H1 (cell line): ENCODE measurements around the gene HYDIN. TPM values are rescaled to one million over a fixed set of nuclear protein-coding genes. Genes with fewer than 3 reads are reported as not detected.

ENCODE experiments used
- CTCF ChIA-PET: fragments of 300-600 bp; sonication (Branson Sonifier 250); formaldehyde crosslinking; loops from one replicate; lab custom pipeline; 2021; ENCODE audit not compliant: partially characterized antibody; lab: Charles Lee
- POLR2A ChIA-PET: fragments of 300-600 bp; sonication (Branson Sonifier 250); formaldehyde crosslinking; loops from one replicate; lab custom pipeline; 2021; ENCODE audit warnings: inconsistent platforms; ENCODE audit not compliant: partially characterized antibody; lab: Charles Lee
- DNase-seq, 2 experiments: peaks; one replicate each; pipeline versions ENCODE4 v3.0.0 to v3.0.0-alpha.2; 2010 to 2022; ENCODE audit warnings: low spot score in 2 of 2, low read depth in 1 of 2, mixed read lengths in 1 of 2
- FAIRE-seq: peaks from 2 replicates; lab custom pipeline; 2011; peaks lifted over from hg19 to GRCh38; lab: Jason Lieb, UNC
- H2AFZ ChIP-seq: 2 replicates; pipeline ENCODE4 v1.8.1; 2012; ENCODE audit warnings: low read length, inconsistent platforms
- H2AK5ac ChIP-seq: 2 replicates; pipeline ENCODE4 v1.6.1; 2013; ENCODE audit warnings: low read depth, low read length
- H2BK120ac ChIP-seq: replicated peaks from 2 replicates; pipeline ENCODE3; 2013; ENCODE audit warnings: low read depth, low read length, inconsistent platforms
- H2BK12ac ChIP-seq: 2 replicates; pipeline ENCODE4 v1.6.1; 2013; ENCODE audit warnings: low read depth, low read length
- H2BK15ac ChIP-seq: 2 replicates; pipeline ENCODE4 v1.6.1; 2013; ENCODE audit warnings: low read length
- H2BK20ac ChIP-seq: 2 replicates; pipeline ENCODE4 v1.6.1; 2013; ENCODE audit warnings: low read length
- H2BK5ac ChIP-seq: 2 replicates; pipeline ENCODE4 v1.6.1; 2013; ENCODE audit warnings: low read depth, low read length
- H3K14ac ChIP-seq: 2 replicates; pipeline ENCODE4 v1.6.1; 2013; ENCODE audit warnings: inconsistent platforms; ENCODE audit not compliant: insufficient read length
- H3K18ac ChIP-seq: 2 replicates; pipeline ENCODE4 v1.6.1; 2013; ENCODE audit warnings: low read length; ENCODE audit errors: extremely low read depth
- H3K23ac ChIP-seq: 2 replicates; pipeline ENCODE4 v1.6.1; 2013; ENCODE audit warnings: inconsistent platforms; ENCODE audit not compliant: insufficient read length
- H3K23me2 ChIP-seq: 2 replicates; pipeline ENCODE4 v1.6.1; 2013; ENCODE audit warnings: low read depth, low read length
- H3K27ac ChIP-seq: 2 replicates; pipeline ENCODE4 v1.6.1; 2011; ENCODE audit warnings: low read depth, low read length, inconsistent platforms
- H3K27me3 ChIP-seq, 4 experiments: replicated peaks in 1 of 4; 1 replicate in 1 of 4; 2 replicates in 3 of 4; pipeline versions ENCODE4 v1.6.1 to v1.8.1; 2011 to 2013; ENCODE audit warnings: low read length in 3 of 4, mild to moderate bottlenecking in 3 of 4, inconsistent platforms in 2 of 4, mixed read lengths in 2 of 4, moderate library complexity in 1 of 4; ENCODE audit not compliant: control insufficient read depth in 3 of 4, insufficient read depth in 3 of 4; ENCODE audit errors: extremely low read depth in 1 of 4
- H3K36me3 ChIP-seq, 4 experiments: 2 replicates each; pipeline versions ENCODE4 v1.6.1 to v1.8.1; 2011 to 2013; ENCODE audit warnings: mild to moderate bottlenecking in 4 of 4, low read length in 3 of 4, moderate library complexity in 2 of 4, control low read depth in 1 of 4, inconsistent platforms in 1 of 4; ENCODE audit not compliant: insufficient read depth in 4 of 4, control insufficient read depth in 2 of 4
- H3K4ac ChIP-seq: replicated peaks from 2 replicates; pipeline ENCODE3; 2013; ENCODE audit warnings: low read length, low read depth, mixed read lengths, inconsistent platforms; ENCODE audit not compliant: insufficient read length
- H3K4me1 ChIP-seq, 4 experiments: replicated peaks in 1 of 4; 1 replicate in 1 of 4; 2 replicates in 3 of 4; pipeline versions ENCODE4 v1.6.1 to v1.8.1; 2011 to 2013; ENCODE audit warnings: low read length in 3 of 4, inconsistent platforms in 2 of 4, mixed read lengths in 1 of 4; ENCODE audit not compliant: insufficient read depth in 4 of 4, control insufficient read depth in 3 of 4
- H3K4me2 ChIP-seq, 2 experiments: 2 replicates each; pipeline versions ENCODE4 v1.6.1 to v1.8.1; 2011 to 2013; ENCODE audit warnings: low read depth in 2 of 2, low read length in 2 of 2, control low read depth in 1 of 2, inconsistent platforms in 1 of 2, mild to moderate bottlenecking in 1 of 2; ENCODE audit not compliant: insufficient read depth in 1 of 2
- H3K4me3 ChIP-seq, 4 experiments: fragments of 200-600, 300-600 bp in 1 of 4; sonication (generic), shearing (Covaris generic), sonication (Bioruptor Twin) in 1 of 4; 2 replicates each; pipeline versions ENCODE4 v1.5.1 to v1.8.1; 2011 to 2016; ENCODE audit warnings: low read length in 4 of 4, low read depth in 3 of 4, control low read depth in 2 of 4, inconsistent platforms in 2 of 4, mild to moderate bottlenecking in 2 of 4, mixed read lengths in 1 of 4, moderate library complexity in 1 of 4; ENCODE audit not compliant: insufficient read depth in 2 of 4; ENCODE audit errors: extremely low read depth in 1 of 4
- H3K56ac ChIP-seq: replicated peaks from 2 replicates; pipeline ENCODE3; 2013; ENCODE audit warnings: low read depth, mild to moderate bottlenecking, mixed read lengths, low read length, inconsistent platforms; ENCODE audit not compliant: insufficient read length
- H3K79me1 ChIP-seq: 2 replicates; pipeline ENCODE4 v1.6.1; 2013; ENCODE audit warnings: low read depth, low read length, control low read depth
- H3K79me2 ChIP-seq, 2 experiments: 2 replicates each; pipeline versions ENCODE4 v1.6.1 to v1.8.1; 2012 to 2013; ENCODE audit warnings: low read length in 2 of 2, mild to moderate bottlenecking in 2 of 2, inconsistent platforms in 1 of 2; ENCODE audit not compliant: insufficient read depth in 2 of 2, control insufficient read depth in 1 of 2
- H3K9ac ChIP-seq, 4 experiments: replicated peaks in 1 of 4; 1 replicate in 1 of 4; 2 replicates in 3 of 4; pipeline versions ENCODE4 v1.6.1 to v1.8.1; 2011 to 2013; ENCODE audit warnings: low read depth in 3 of 4, low read length in 3 of 4, control low read depth in 2 of 4, mild to moderate bottlenecking in 2 of 4, moderate library complexity in 2 of 4, inconsistent platforms in 1 of 4; ENCODE audit errors: extremely low read depth in 1 of 4
- H3K9me3 ChIP-seq, 2 experiments: 2 replicates each; pipeline versions ENCODE4 v1.6.1 to v1.8.1; 2012 to 2013; ENCODE audit warnings: mild to moderate bottlenecking in 2 of 2, moderate library complexity in 2 of 2, control low read depth in 1 of 2, inconsistent platforms in 1 of 2, low read depth in 1 of 2, low read length in 1 of 2, mixed read lengths in 1 of 2; ENCODE audit not compliant: insufficient read depth in 2 of 2
- H4K20me1 ChIP-seq, 2 experiments: replicated peaks in 1 of 2; 2 replicates each; pipeline versions ENCODE3 to v1.8.1; 2011 to 2013; ENCODE audit warnings: inconsistent platforms in 2 of 2, low read length in 2 of 2, mild to moderate bottlenecking in 1 of 2; ENCODE audit not compliant: insufficient read depth in 2 of 2, control insufficient read depth in 1 of 2
- H4K5ac ChIP-seq: 2 replicates; pipeline ENCODE4 v1.6.1; 2013; ENCODE audit warnings: low read length, low read depth, mixed read lengths, inconsistent platforms; ENCODE audit not compliant: insufficient read length
- H4K8ac ChIP-seq: 2 replicates; pipeline ENCODE4 v1.8.0; 2013; ENCODE audit warnings: mild to moderate bottlenecking, moderate library complexity, low read length, inconsistent platforms; ENCODE audit not compliant: insufficient read depth; ENCODE audit errors: extremely low read depth
- H4K91ac ChIP-seq: replicated peaks from 2 replicates; pipeline ENCODE3; 2013; ENCODE audit warnings: low read length, mixed read lengths, inconsistent platforms; ENCODE audit not compliant: insufficient read length
- ATF2 ChIP-seq: IDR thresholded peaks from 2 replicates; pipeline ENCODE4 v1.6.1; 2012; ENCODE audit warnings: low read length, inconsistent platforms
- ATF3 ChIP-seq: IDR thresholded peaks from 2 replicates; pipeline ENCODE4 v1.6.1; 2011; ENCODE audit warnings: low read depth, mild to moderate bottlenecking, low read length; ENCODE audit not compliant: insufficient read depth
- CBX5 ChIP-seq: fragments of 300-800, 300-1000 bp; sonication (generic); IDR thresholded peaks from 2 replicates; pipeline ENCODE4 v1.7.1; 2016; ENCODE audit warnings: antibody characterized with exemption, low read length, low read depth
- CREB1 ChIP-seq: IDR thresholded peaks from 2 replicates; pipeline ENCODE4 v1.6.1; 2012; ENCODE audit warnings: inconsistent platforms
- EP300 ChIP-seq, 2 experiments: IDR thresholded peaks; 1 replicate in 1 of 2; 2 replicates in 1 of 2; pipeline ENCODE4 v1.6.1; 2011 to 2012; ENCODE audit warnings: low read depth in 2 of 2, low read length in 2 of 2, mild to moderate bottlenecking in 2 of 2, borderline replicate concordance in 1 of 2, inconsistent platforms in 1 of 2, moderate library complexity in 1 of 2
- HDAC2 ChIP-seq, 2 experiments: fragments of 300-600 bp in 1 of 2; sonication (generic) in 1 of 2; IDR thresholded peaks; 2 replicates each; pipeline ENCODE4 v1.6.1; 2011 to 2012; ENCODE audit warnings: low read depth in 2 of 2, low read length in 2 of 2, mild to moderate bottlenecking in 2 of 2, moderate library complexity in 2 of 2, borderline replicate concordance in 1 of 2, inconsistent platforms in 1 of 2
- KDM5A ChIP-seq: fragments of 200-600 bp; IDR thresholded peaks from 2 replicates; pipeline ENCODE4 v1.7.1; 2012; ENCODE audit warnings: mild to moderate bottlenecking, low read length, inconsistent platforms, mixed read lengths
- PHF8 ChIP-seq: fragments of 200-600 bp; sonication (generic); conservative IDR thresholded peaks from 2 replicates; pipeline ENCODE4 v1.7.1; 2012; ENCODE audit warnings: low read depth, mild to moderate bottlenecking, inconsistent platforms, low read length, moderate library complexity
- SIX5 ChIP-seq: IDR thresholded peaks from 2 replicates; pipeline ENCODE4 v1.6.1; 2011; ENCODE audit warnings: mild to moderate bottlenecking, low read depth, low read length
- TAF1 ChIP-seq: IDR thresholded peaks from 2 replicates; pipeline ENCODE4 v1.6.1; 2011; ENCODE audit warnings: mild to moderate bottlenecking, low read depth, low read length
- TCF12 ChIP-seq: IDR thresholded peaks from 2 replicates; pipeline ENCODE4 v1.6.1; 2011; ENCODE audit warnings: low read depth, mild to moderate bottlenecking, low read length
- WGBS, 2 experiments: shearing (Covaris generic) in 1 of 2; methylation state at CpG; one replicate each; pipeline versions ENCODE4 v1.1.6 to v1.1.7; 2013 to 2015; ENCODE audit warnings: low lambda C conversion rate in 2 of 2, mixed read lengths in 2 of 2, inconsistent platforms in 1 of 2, low coverage in 1 of 2, missing lambda C conversion rate in 1 of 2; ENCODE audit not compliant: insufficient replicate concordance in 2 of 2, insufficient coverage in 1 of 2, insufficient read length in 1 of 2; ENCODE audit errors: extremely low coverage in 1 of 2, missing lambda C conversion rate in 1 of 2; 5-methylcytosine and 5-hydroxymethylcytosine counted together
- polyA plus RNA-seq, 7 experiments: library from polyadenylated mRNA; depleted of rRNA in 3 of 7; stranded (reverse) in 5 of 7; unstranded in 2 of 7; fragments of >200 nt in 5 of 7; fragments of 200-250 nt in 2 of 7; gene quantifications; 1 replicate in 5 of 7; 2 replicates in 1 of 7; 4 replicates in 1 of 7; pipeline versions ENCODE4 v1.2.1 to v1.2.3, GENCODE V29; 2011 to 2013; ENCODE audit warnings: missing spikeins in 2 of 7, mixed read lengths in 2 of 7
- total RNA-seq: library from RNA; stranded (reverse); fragmentation: NEBNext Ultra II Directional; extraction: Animal tissue kit (Norgen Biotek cat#: 25700); gene quantifications from 2 replicates; pipeline ENCODE4 v1.2.1, GENCODE V29; 2021

Gene HYDIN
- total and polyA plus RNA-seq, 2 of the 8 experiments (the other 6 are each of a cell fraction or from before 2014, with no cell fraction given) = 1.1 to 1.8 TPM

- Histone ChIP-seq H3K36me3 (peaks cover 0 to 14% (median 8%) of the 10 kb centered on the region in 4 experiments; a peak in 3 of 8 replicates), H2BK12ac (no peak overlapping the region), H3K4ac (no peak overlapping the region), H2BK120ac (no peak overlapping the region), H2AFZ (no peak overlapping the region), H3K23me2 (no peaks in the 10 kb centered on the region), H4K91ac (no peak overlapping the region), H3K9me3 (no peaks in the 10 kb centered on the region), H3K23ac (no peak overlapping the region), H3K4me3 (no peak overlapping the region), H3K27ac (no peak overlapping the region), H3K18ac (no peak overlapping the region; the same call in 1 of the 2 replicates), H3K27me3 (no peaks in the 10 kb centered on the region), H2BK5ac (no peak overlapping the region), H4K5ac (no peak overlapping the region), H3K14ac (no peak overlapping the region), H3K56ac (no peak overlapping the region), H3K4me2 (no peak overlapping the region), H4K8ac (no peak overlapping the region), H3K9ac (no peak overlapping the region), H3K79me1 (peaks cover 2% of the 10 kb centered on the region; the same call in 1 of the 2 replicates), H2AK5ac (no peak overlapping the region), H4K20me1 (peaks cover 2 to 5% of the 10 kb centered on the region in 2 experiments), H3K4me1 (peaks cover 0 to 10% (median 2%) of the 10 kb centered on the region in 4 experiments; a peak in 2 of 7 replicates), H2BK15ac (no peak overlapping the region), H2BK20ac (no peak overlapping the region), H3K79me2 (no peaks in the 10 kb centered on the region)
- POLR2A ChIA-PET = interaction anchor here (1.6 to 1.9 kb wide), 2 partner anchors 10 to 22 kb away, joined by 4 to 5 read pairs; no protein-coding TSS in a partner anchor
- no peak for FAIRE-seq
- no peak for DNase-seq
- CTCF ChIA-PET = interaction anchor here (0.7 to 3.6 kb wide), 7 partner anchors 10 to 193 kb away, joined by 3 to 39 read pairs (median 6); no protein-coding TSS in a partner anchor
- WGBS, 2 experiments = 73% methylated on average over 3 of the region's 3 CpGs; no CpG with 5 or more reads in 1 of the 2 experiments
- no peak for TF ChIP-seq TCF12
- no peak for TF ChIP-seq PHF8
- no peak for TF ChIP-seq CREB1
- TF ChIP-seq SIX5 = no peak
- TF ChIP-seq KDM5A = no peak
- no peak for TF ChIP-seq EP300 (IDR thresholded peaks at IDR 0.05; ENCODE audit: borderline replicate concordance in 1 of 2, low read depth in 2 of 2, low read length in 2 of 2)
- no peak for TF ChIP-seq ATF3
- TF ChIP-seq ATF2 = no peak
- TF ChIP-seq TAF1 = no peak
- TF ChIP-seq HDAC2 (IDR thresholded peaks at IDR 0.05; ENCODE audit: borderline replicate concordance in 1 of 2, low read depth in 2 of 2, low read length in 2 of 2) = no peak
- no peak for TF ChIP-seq CBX5
These were observed 470.3 kb downstream of the HYDIN start for GRCh38 chr16:70760221-70760620.
